ENCODE data around the gene TMEM255B.

DNA sequence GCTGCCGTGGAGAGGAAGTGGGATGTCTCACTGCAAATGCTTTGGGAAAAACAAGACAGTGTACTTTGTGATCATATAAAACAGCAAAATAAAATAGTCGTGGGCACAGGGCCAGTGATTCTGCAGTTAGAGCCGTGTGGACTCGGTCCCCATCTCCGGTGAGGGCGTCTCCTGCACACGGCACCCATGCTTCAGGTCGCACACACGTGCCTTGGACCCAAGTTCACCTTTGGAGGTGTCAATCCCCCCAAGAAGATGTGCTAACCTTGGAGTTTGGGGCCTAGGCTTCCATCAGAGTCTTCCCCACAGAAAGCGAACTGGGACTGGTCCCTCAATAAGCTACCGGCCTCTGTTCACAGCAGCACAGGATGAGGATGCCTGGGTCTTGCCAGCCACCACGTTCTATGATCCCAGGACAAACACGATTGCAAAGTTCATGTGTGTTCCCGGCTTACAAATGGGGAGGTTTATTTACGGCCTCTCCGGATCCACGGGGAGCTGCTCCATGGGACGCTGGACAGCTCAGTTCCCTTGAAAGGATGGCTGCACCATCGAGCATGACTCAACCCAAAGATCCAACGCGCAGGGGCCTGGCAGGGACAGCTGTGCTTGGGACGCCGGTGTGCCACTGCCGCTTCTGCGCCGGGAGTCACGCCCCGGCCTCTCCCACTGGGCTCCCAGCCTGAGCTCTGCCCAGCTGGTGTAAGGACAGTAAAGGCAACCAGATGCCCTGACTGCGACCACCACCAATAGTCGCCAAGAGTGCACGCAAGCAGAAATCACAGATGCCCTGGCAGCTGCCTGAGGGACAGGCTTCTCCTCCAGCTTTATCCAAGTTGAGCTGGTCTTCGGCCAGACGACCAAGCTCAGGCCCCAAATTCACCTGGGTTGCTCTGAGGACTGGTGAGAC lies 96.2 kb downstream of the TMEM255B start:
- TF ChIP-seq POLR2A (IDR thresholded peaks at IDR 0.05; ENCODE audit: low read length) (no peak), GATA1 (IDR thresholded peaks at IDR 0.05; ENCODE audit: low read depth, low read length) (no peak)
